ENCODE data around the gene CLDN24.

CLDN24 gene

GRCh38 chr4:183322326-183322725 is at the start of gene CLDN24:
Gene CLDN24 (minus strand): TSS chr4:183322426. CDS start chr4:183322426, 0 bp downstream.
- DNase-seq (ENCODE audit: low read depth), result no peak

- no peak for DNase-seq (ENCODE audit: low read depth)
These were observed 48.6 kb upstream of the CLDN24 start for GRCh38 chr4:183370786-183371185.

- no peak for DNase-seq (ENCODE audit: low read depth)
These were observed 46.8 kb upstream of the CLDN24 start for GRCh38 chr4:183369073-183369472.

- DNase-seq (ENCODE audit: low read depth), result no peak
These were observed 44.1 kb upstream of the CLDN24 start for GRCh38 chr4:183366206-183366835.

GRCh38 chr4:183364025-183364424 is 41.8 kb upstream of the CLDN24 start:
- DNase-seq (ENCODE audit: low read depth), result no peak

GRCh38 chr4:183362916-183363542 is 40.8 kb upstream of the CLDN24 start:
- DNase-seq (ENCODE audit: low read depth), result no peak

GRCh38 chr4:183362036-183362435 is 39.8 kb upstream of the CLDN24 start:
- DNase-seq (ENCODE audit: low read depth), result no peak

- no peak for DNase-seq (ENCODE audit: low read depth)
These were observed 38.1 kb upstream of the CLDN24 start for GRCh38 chr4:183360161-183360919.

GRCh38 chr4:183358215-183358755 is 36.1 kb upstream of the CLDN24 start:
- DNase-seq (ENCODE audit: low read depth), result no peak

GRCh38 chr4:183356931-183357675 is 34.9 kb upstream of the CLDN24 start:
- DNase-seq (ENCODE audit: low read depth), result no peak

GRCh38 chr4:183356173-183356830 is 34.1 kb upstream of the CLDN24 start:
- no peak for DNase-seq (ENCODE audit: low read depth)

GRCh38 chr4:183355405-183355804 is 33.2 kb upstream of the CLDN24 start:
- no peak for DNase-seq (ENCODE audit: low read depth)

GRCh38 chr4:183354219-183354618 is 32.0 kb upstream of the CLDN24 start:
- no peak for DNase-seq (ENCODE audit: low read depth)

- DNase-seq (ENCODE audit: low read depth), result no peak
These were observed 31.3 kb upstream of the CLDN24 start for GRCh38 chr4:183353557-183353956.

- no peak for DNase-seq (ENCODE audit: low read depth)
These were observed 30.3 kb upstream of the CLDN24 start for GRCh38 chr4:183352546-183352945.

GRCh38 chr4:183350317-183351071 is 28.3 kb upstream of the CLDN24 start:
- DNase-seq (ENCODE audit: low read depth), result no peak

- no peak for DNase-seq (ENCODE audit: low read depth)
These were observed 27.4 kb upstream of the CLDN24 start for GRCh38 chr4:183349673-183350072.

GRCh38 chr4:183348706-183349659 is 26.8 kb upstream of the CLDN24 start:
- peak; percentile 83 for DNase-seq (ENCODE audit: low read depth)

GRCh38 chr4:183348136-183348535 is 25.9 kb upstream of the CLDN24 start:
- DNase-seq (ENCODE audit: low read depth), result no peak

GRCh38 chr4:183347566-183347965 is 25.3 kb upstream of the CLDN24 start:
- DNase-seq (ENCODE audit: low read depth), result no peak

All from HS-27A (cell line).